GM19351 (cell line): ENCODE data around the gene RBL1.
"Not testable (repeated sequence)": the region's sequence is repeated elsewhere in the genome, so short reads cannot be mapped to it uniquely, and the experiment has no call there.

Experiments used
- ATAC-seq: cut with Tn5 transposase; IDR thresholded peaks from one replicate; pipeline ENCODE4 v1.9.1; 2021; ENCODE audit warnings: mild to moderate bottlenecking, moderate library complexity; ENCODE audit not compliant: unreplicated experiment

The RBL1 gene

GRCh38 chr20:37095599-37096414, at the start of gene RBL1:
RBL1 (minus strand) TSS chr20:37095997; CDS start chr20:37095928, 69 bp downstream.
- peak; percentile 69 for ATAC-seq

- no peak for ATAC-seq
Observed at GRCh38 chr20:37144856-37145404, 49.1 kb upstream of the RBL1 start.

- ATAC-seq, result no peak
Observed at GRCh38 chr20:37142708-37143107, 46.9 kb upstream of the RBL1 start.

GRCh38 chr20:37137547-37137946, 41.8 kb upstream of the RBL1 start:
- no peak for ATAC-seq

- no peak for ATAC-seq
Observed at GRCh38 chr20:37133952-37134351, 38.2 kb upstream of the RBL1 start.

GRCh38 chr20:37131486-37131885, 35.7 kb upstream of the RBL1 start:
- ATAC-seq, result no peak

GRCh38 chr20:37128803-37129202, 33.0 kb upstream of the RBL1 start:
- ATAC-seq, result no peak

GRCh38 chr20:37126290-37126689, 30.5 kb upstream of the RBL1 start:
- not testable (repeated sequence) for ATAC-seq

- ATAC-seq, result no peak
Observed at GRCh38 chr20:37123441-37123840, 27.6 kb upstream of the RBL1 start.

- ATAC-seq, result no peak
Observed at GRCh38 chr20:37120497-37120896, 24.7 kb upstream of the RBL1 start.

GRCh38 chr20:37119356-37120036, 23.7 kb upstream of the RBL1 start:
- no peak for ATAC-seq

GRCh38 chr20:37114012-37114411, 18.2 kb upstream of the RBL1 start:
- no peak for ATAC-seq

GRCh38 chr20:37111926-37112455, 16.2 kb upstream of the RBL1 start:
- ATAC-seq, result no peak

- ATAC-seq, result no peak
Observed at GRCh38 chr20:37108676-37109075, 12.9 kb upstream of the RBL1 start.

GRCh38 chr20:37102571-37102970, 6.8 kb upstream of the RBL1 start:
- ATAC-seq, result no peak

GRCh38 chr20:37096415-37097041, 731 bp upstream of the RBL1 start:
- peak; percentile 28 for ATAC-seq

- ATAC-seq, result no peak
Observed at GRCh38 chr20:37095108-37095598, 644 bp downstream of the RBL1 start.

GRCh38 chr20:37090407-37090806, 5.4 kb downstream of the RBL1 start:
- ATAC-seq, result no peak

GRCh38 chr20:37081717-37082289, 14.0 kb downstream of the RBL1 start:
- no peak for ATAC-seq

- ATAC-seq, result no peak
Observed at GRCh38 chr20:37077009-37077408, 18.8 kb downstream of the RBL1 start.
